ENCODE measurements around the gene SHISA3. TPM values are rescaled to one million over a fixed set of nuclear protein-coding genes. Genes with fewer than 3 reads are reported as not detected.
"Not testable (repeated sequence)": the region's sequence is repeated elsewhere in the genome, so short reads cannot be mapped to it uniquely, and the experiment has no call there.

SHISA3 gene
- total RNA-seq, 3 donors from 2014 or later = 0.11 to 0.18 TPM; not detected in 1

GRCh38 chr4:42371305-42372252 is 25.7 kb upstream of the SHISA3 start:
- DNase-seq = no peak
- ATAC-seq = no peak

DNA sequence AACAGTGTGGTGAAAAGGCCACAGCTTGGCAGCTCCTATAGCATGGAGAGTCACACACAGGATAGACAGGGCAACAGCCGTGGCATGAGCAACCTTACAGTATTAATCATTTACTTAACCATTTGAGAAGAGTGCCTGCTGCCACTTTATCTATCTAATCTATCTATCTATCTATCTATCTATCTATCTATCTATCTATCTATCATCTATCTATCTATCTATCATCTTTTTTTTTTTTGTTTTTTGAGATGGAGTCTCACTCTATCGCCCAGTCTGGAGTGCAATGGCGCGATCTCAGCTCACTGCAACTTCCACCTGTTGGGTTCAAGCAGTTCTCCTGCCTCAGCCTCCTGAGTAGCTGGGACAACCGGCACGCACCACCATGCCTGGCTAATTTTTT is 25.0 kb upstream of the SHISA3 start:
- not testable (repeated sequence) for H3K9me3 Mint-ChIP-seq; DNase-seq; H3K36me3 Mint-ChIP-seq (ENCODE audit: insufficient read depth); H3K4me3 Mint-ChIP-seq; H3K4me1 Mint-ChIP-seq (ENCODE audit: low read depth); ATAC-seq; H3K27me3 Mint-ChIP-seq (ENCODE audit: low read depth)

More at GRCh38 chr4:42371305-42372252, 25.7 kb upstream of the SHISA3 start:
- Mint-ChIP-seq H3K27me3 (ENCODE audit: low read depth) (peaks cover 6% of the 10 kb centered on the region), H3K4me3 (no peak overlapping the region), H3K4me1 (ENCODE audit: low read depth) (no peaks in the 10 kb centered on the region), H3K36me3 (ENCODE audit: insufficient read depth) (no peaks in the 10 kb centered on the region), H3K9me3 (no peaks in the 10 kb centered on the region)

GRCh38 chr4:42377497-42377896 is 19.8 kb upstream of the SHISA3 start:
- no peak for DNase-seq

GRCh38 chr4:42381666-42382065 is 15.6 kb upstream of the SHISA3 start:
- Mint-ChIP-seq H3K36me3 (ENCODE audit: insufficient read depth) (no peaks in the 10 kb centered on the region), H3K4me3 (no peak overlapping the region), H3K27me3 (ENCODE audit: low read depth) (peaks cover 18% of the 10 kb centered on the region), H3K9me3 (no peaks in the 10 kb centered on the region), H3K4me1 (ENCODE audit: low read depth) (no peaks in the 10 kb centered on the region)
- DNase-seq (no peak), ATAC-seq (no peak)

More at GRCh38 chr4:42377497-42377896, 19.8 kb upstream of the SHISA3 start:
- Mint-ChIP-seq H3K27me3 (ENCODE audit: low read depth) (peaks cover 18% of the 10 kb centered on the region), H3K4me1 (ENCODE audit: low read depth) (no peaks in the 10 kb centered on the region), H3K36me3 (ENCODE audit: insufficient read depth) (no peaks in the 10 kb centered on the region), H3K9me3 (no peaks in the 10 kb centered on the region), H3K4me3 (no peak overlapping the region)
- ATAC-seq = no peak

- Mint-ChIP-seq H3K27me3 (ENCODE audit: low read depth) (peaks cover 9% of the 10 kb centered on the region), H3K36me3 (ENCODE audit: insufficient read depth) (no peaks in the 10 kb centered on the region), H3K9me3 (no peaks in the 10 kb centered on the region), H3K4me3 (no peak overlapping the region), H3K4me1 (ENCODE audit: low read depth) (no peaks in the 10 kb centered on the region)
- DNase-seq = no peak
- no peak for ATAC-seq
Measured at GRCh38 chr4:42385516-42385915, 11.8 kb upstream of the SHISA3 start.

DNA sequence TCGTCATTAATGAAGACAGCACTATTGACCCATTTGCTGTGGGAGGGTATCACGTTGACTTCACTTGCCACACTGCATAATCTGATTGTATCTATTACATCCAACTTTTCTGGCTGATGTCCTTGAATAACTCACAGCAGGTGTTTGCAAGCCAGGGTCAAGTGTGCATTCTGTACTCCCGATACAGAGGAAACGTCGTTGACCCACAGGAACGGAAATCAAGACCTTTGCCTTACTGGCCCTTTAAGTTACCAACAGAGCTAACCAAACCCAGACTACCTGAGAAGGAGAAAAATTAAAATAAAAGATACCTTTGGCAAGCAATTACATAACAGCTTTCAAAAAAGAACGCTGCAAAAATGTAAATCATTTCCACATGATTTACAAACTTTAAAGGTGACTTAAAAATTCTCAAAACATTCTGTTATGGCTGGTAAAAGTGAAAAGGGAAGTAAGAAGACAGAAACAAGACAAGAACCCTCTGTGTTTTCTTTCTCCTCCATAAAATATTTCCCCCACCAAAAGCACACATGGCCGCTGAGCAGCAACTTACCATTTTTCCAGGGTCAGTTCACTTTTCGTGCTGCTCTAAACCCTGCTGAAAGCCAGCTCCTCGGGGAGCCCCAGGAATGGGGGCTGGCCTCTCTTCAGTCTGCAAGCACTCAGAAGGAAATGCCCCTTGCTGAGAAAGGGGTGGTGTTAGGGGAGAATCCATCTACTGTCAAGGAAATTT is 6.5 kb upstream of the SHISA3 start:
- H3K9me3 Mint-ChIP-seq = no peaks in the 10 kb centered on the region
- no peak for ATAC-seq
- H3K4me1 Mint-ChIP-seq (ENCODE audit: low read depth) = no peaks in the 10 kb centered on the region
- H3K4me3 Mint-ChIP-seq = no peak overlapping the region
- peaks cover 14% of the 10 kb centered on the region for H3K27me3 Mint-ChIP-seq (ENCODE audit: low read depth)
- no peak for DNase-seq
- no peaks in the 10 kb centered on the region for H3K36me3 Mint-ChIP-seq (ENCODE audit: insufficient read depth)

DNA sequence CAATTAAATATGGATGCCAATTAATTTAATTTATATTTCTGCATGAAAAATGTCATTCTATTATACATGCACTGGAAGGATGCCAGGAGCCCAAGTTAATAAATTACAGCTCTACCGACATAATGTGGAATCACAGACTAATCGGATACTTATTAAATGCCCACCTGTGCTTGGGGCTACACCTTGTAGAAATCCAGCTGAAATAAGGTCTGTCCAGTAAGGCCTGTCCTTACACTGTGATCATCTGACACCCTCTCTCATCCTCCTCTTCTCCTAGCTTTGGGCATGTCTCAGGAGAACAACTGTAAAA is 6.0 kb upstream of the SHISA3 start:
- Mint-ChIP-seq H3K36me3 (ENCODE audit: insufficient read depth) (no peaks in the 10 kb centered on the region), H3K4me3 (no peak overlapping the region), H3K9me3 (no peaks in the 10 kb centered on the region), H3K4me1 (ENCODE audit: low read depth) (peaks cover under 1% of the 10 kb centered on the region), H3K27me3 (ENCODE audit: low read depth) (peaks cover 15% of the 10 kb centered on the region)
- ATAC-seq (no peak), DNase-seq (no peak)

GRCh38 chr4:42391981-42392380 is 5.3 kb upstream of the SHISA3 start:
- DNase-seq (no peak), ATAC-seq (no peak)
- Mint-ChIP-seq H3K27me3 (ENCODE audit: low read depth) (peaks cover 22% of the 10 kb centered on the region), H3K36me3 (ENCODE audit: insufficient read depth) (no peaks in the 10 kb centered on the region), H3K9me3 (no peaks in the 10 kb centered on the region), H3K4me3 (no peak overlapping the region), H3K4me1 (ENCODE audit: low read depth) (peaks cover 7% of the 10 kb centered on the region)

GRCh38 chr4:42392436-42392835 is 4.9 kb upstream of the SHISA3 start:
- Mint-ChIP-seq H3K9me3 (no peaks in the 10 kb centered on the region), H3K4me1 (ENCODE audit: low read depth) (peaks cover 8% of the 10 kb centered on the region), H3K36me3 (ENCODE audit: insufficient read depth) (no peaks in the 10 kb centered on the region), H3K27me3 (ENCODE audit: low read depth) (peaks cover 26% of the 10 kb centered on the region), H3K4me3 (no peak overlapping the region)
- no peak for DNase-seq
- ATAC-seq = no peak

GRCh38 chr4:42395595-42395994 is 1.7 kb upstream of the SHISA3 start:
- no peak overlapping the region for H3K4me3 Mint-ChIP-seq
- no peaks in the 10 kb centered on the region for H3K36me3 Mint-ChIP-seq (ENCODE audit: insufficient read depth)
- H3K4me1 Mint-ChIP-seq (ENCODE audit: low read depth) = peaks cover 23% of the 10 kb centered on the region
- DNase-seq (no peak), ATAC-seq (no peak)
- peaks cover 52% of the 10 kb centered on the region for H3K27me3 Mint-ChIP-seq (ENCODE audit: low read depth)
- H3K9me3 Mint-ChIP-seq = no peaks in the 10 kb centered on the region

- H3K4me3 Mint-ChIP-seq = peak overlapping the region; percentile 78
- DNase-seq = no peak
- no peaks in the 10 kb centered on the region for H3K36me3 Mint-ChIP-seq (ENCODE audit: insufficient read depth)
- no peak for ATAC-seq
- H3K9me3 Mint-ChIP-seq = no peaks in the 10 kb centered on the region
- peaks cover 60% of the 10 kb centered on the region for H3K27me3 Mint-ChIP-seq (ENCODE audit: low read depth)
- peaks cover 23% of the 10 kb centered on the region for H3K4me1 Mint-ChIP-seq (ENCODE audit: low read depth)
Measured at GRCh38 chr4:42396361-42396751, 932 bp upstream of the SHISA3 start.

DNA sequence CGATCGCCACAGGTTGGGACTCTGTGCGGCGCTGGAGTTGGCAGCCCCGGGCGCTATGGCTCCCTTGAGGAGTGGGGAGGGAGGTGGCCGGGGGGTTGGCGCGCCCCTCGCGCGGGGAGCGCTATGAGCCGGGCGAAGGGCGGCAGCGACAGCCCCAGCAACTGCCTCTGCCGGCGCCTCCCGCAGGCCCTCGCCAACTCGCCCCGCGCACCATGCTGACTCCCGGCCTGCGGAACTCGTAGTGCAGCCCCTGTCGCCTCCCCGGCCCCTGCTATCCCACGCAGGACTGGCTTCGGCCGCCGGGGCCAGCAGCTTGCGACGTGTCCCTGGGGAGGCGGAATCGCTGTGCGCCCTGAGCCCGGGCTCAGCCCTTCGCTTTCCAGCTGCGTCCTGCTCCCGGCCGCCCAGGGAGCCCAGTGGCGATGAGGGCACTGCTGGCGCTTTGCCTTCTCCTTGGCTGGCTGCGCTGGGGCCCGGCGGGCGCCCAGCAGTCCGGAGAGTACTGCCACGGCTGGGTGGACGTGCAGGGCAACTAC is 415 bp downstream of the SHISA3 start:
- no peaks in the 10 kb centered on the region for H3K36me3 Mint-ChIP-seq (ENCODE audit: insufficient read depth)
- peak overlapping the region; percentile 78 for H3K4me3 Mint-ChIP-seq
- peaks cover 67% of the 10 kb centered on the region for H3K27me3 Mint-ChIP-seq (ENCODE audit: low read depth)
- H3K4me1 Mint-ChIP-seq (ENCODE audit: low read depth) = peaks cover 23% of the 10 kb centered on the region
- H3K9me3 Mint-ChIP-seq = no peaks in the 10 kb centered on the region
- no peak for DNase-seq
- peak; percentile 32 to 53 for ATAC-seq

DNA sequence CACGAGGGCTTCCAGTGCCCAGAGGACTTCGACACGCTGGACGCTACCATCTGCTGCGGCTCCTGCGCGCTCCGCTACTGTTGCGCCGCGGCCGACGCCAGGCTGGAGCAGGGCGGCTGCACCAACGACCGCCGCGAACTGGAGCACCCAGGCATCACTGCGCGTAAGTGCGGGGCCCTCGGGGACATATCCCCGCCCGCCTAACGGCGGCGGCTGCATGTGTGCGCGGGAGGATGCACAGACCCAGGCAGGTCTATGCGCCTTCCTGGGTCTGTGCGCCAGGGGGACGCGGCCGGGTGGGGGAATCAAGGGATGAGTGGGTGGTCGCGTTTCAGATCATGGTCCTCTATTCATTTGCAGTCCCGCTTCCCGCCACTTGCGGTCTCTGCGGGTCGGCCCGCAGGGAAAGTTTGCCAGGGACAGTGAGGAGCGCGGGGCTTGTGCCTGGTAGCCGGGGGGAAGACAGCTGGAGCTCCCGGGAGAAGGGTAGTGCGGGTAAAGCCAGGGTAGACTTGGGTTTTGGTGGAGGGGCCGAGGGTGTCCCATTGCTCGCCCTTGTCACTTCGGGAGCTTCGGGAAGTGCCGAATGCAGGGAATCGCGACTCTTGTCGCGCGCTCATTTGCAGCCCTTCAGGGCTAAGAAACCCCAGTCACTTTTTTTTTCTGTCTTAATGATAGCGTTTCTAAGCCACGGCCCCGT is 1.0 kb downstream of the SHISA3 start:
- H3K27me3 Mint-ChIP-seq (ENCODE audit: low read depth) = peaks cover 71% of the 10 kb centered on the region
- DNase-seq (no peak), ATAC-seq (peak; percentile 47 to 62)
- peaks cover 23% of the 10 kb centered on the region for H3K4me1 Mint-ChIP-seq (ENCODE audit: low read depth)
- H3K4me3 Mint-ChIP-seq = peak overlapping the region; percentile 62
- no peaks in the 10 kb centered on the region for H3K36me3 Mint-ChIP-seq (ENCODE audit: insufficient read depth)
- no peaks in the 10 kb centered on the region for H3K9me3 Mint-ChIP-seq

DNA sequence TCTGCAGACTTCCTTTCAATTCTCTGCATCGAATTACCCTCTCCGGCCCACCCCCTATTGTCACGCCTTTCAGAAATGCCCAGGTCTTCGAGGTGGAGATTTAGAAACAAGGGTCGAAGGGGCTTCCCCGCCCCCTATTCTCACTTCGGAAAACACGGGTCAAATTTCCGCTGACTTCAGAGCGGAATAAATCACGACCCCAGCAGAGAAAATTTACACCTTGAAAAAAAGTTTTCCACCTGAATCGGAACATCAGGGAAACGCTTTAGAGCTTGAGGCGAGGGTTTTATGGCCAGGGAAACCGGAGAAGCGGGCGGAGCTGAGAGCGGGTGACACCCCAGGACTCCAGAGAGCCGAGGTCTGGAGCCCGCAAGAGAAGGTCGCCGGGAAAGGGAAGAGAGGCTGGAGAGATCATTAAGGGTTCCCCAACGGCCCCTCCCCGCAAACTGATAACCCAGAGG is 1.6 kb downstream of the SHISA3 start:
- DNase-seq = no peak
- H3K4me3 Mint-ChIP-seq = peak overlapping the region; percentile 62
- ATAC-seq = no peak

More for the DNA sequence above, 1.6 kb downstream of the SHISA3 start:
- Mint-ChIP-seq H3K27me3 (ENCODE audit: low read depth) (peaks cover 71% of the 10 kb centered on the region), H3K36me3 (ENCODE audit: insufficient read depth) (no peaks in the 10 kb centered on the region), H3K4me1 (ENCODE audit: low read depth) (peaks cover 23% of the 10 kb centered on the region), H3K9me3 (no peaks in the 10 kb centered on the region)

Measured in activated T-cell treated with anti-CD3 and anti-CD28 coated beads, Interleukin-2, amount 50 U/mL, for 4 hours (primary cell).